Uterus (tissue), 4 donors: ENCODE data around the gene TMEM89. TPM values are rescaled to one million over a fixed set of nuclear protein-coding genes. Genes with fewer than 3 reads are reported as not detected.

ENCODE experiments used
- DNase-seq, 2 donors: peaks; one replicate each; pipeline ENCODE4 v3.0.0-alpha.2; 2019 to 2020
- H3K27ac ChIP-seq, 2 donors: fragments of 200-600 bp; sonication (generic); 1 replicate in 1 of 2; 2 replicates in 1 of 2; pipeline ENCODE4 v1.5.1; 2016 to 2018
- H3K27me3 ChIP-seq, 2 donors: fragments of 200-600 bp; sonication (generic); one replicate each; pipeline ENCODE4 v1.5.1; 2018 to 2019; ENCODE audit warnings: control low read depth in 1 of 2
- H3K36me3 ChIP-seq, 2 donors: fragments of 200-600 bp; sonication (generic); one replicate each; pipeline ENCODE4 v1.5.1; 2019; ENCODE audit warnings: control low read depth in 1 of 2
- H3K4me1 ChIP-seq, 2 donors: fragments of 200-600 bp; sonication (generic); one replicate each; pipeline ENCODE4 v1.5.1; 2018 to 2019; ENCODE audit warnings: control low read depth in 1 of 2
- H3K4me3 ChIP-seq, 2 donors: fragments of 200-600 bp; sonication (generic); 1 replicate in 1 of 2; 2 replicates in 1 of 2; pipeline ENCODE4 v1.5.1; 2018 to 2019; ENCODE audit warnings: mild to moderate bottlenecking in 1 of 2
- H3K9me3 ChIP-seq, 2 donors: fragments of 200-600 bp; sonication (generic); one replicate each; pipeline ENCODE4 v1.5.1; 2019; ENCODE audit warnings: control low read depth in 1 of 2
- POLR2A ChIP-seq, 2 donors: fragments of 450-650 bp; IDR thresholded peaks; one replicate each; pipeline ENCODE4 v1.6.1; 2016; ENCODE audit warnings: antibody characterized with exemption in 2 of 2, mild to moderate bottlenecking in 1 of 2, moderate library complexity in 1 of 2
- intact Hi-C: fragments of 100-400 bp; cut with DNase I; formaldehyde crosslinking; loops from one replicate; pipeline ENCODE4 v1.15.1; 2023; ENCODE audit warnings: low total_unique reads
- total RNA-seq, 4 donors: library from RNA; depleted of rRNA in 3 of 4; stranded (reverse); fragments of >200 nt in 3 of 4; gene quantifications; one replicate each; pipeline versions ENCODE4 v1.1.0 to v1.2.4, GENCODE V29; 2014 to 2023
- TF ChIP-seq, protein P1 (sequence below), 4 experiments: fragments of 200-600 bp in 2 of 4; fragments of 450-650 bp in 2 of 4; sonication (generic) in 2 of 4; IDR thresholded peaks; one replicate each; pipeline ENCODE4 v1.5.1; 2016 to 2019; ENCODE audit warnings: antibody characterized with exemption in 4 of 4, mild to moderate bottlenecking in 2 of 4, moderate library complexity in 1 of 4
- donor health status: DM: yes; HTN: yes; CAD: no.

TMEM89 gene
- total RNA-seq, 4 donors from 2014 or later = not detected

DNA sequence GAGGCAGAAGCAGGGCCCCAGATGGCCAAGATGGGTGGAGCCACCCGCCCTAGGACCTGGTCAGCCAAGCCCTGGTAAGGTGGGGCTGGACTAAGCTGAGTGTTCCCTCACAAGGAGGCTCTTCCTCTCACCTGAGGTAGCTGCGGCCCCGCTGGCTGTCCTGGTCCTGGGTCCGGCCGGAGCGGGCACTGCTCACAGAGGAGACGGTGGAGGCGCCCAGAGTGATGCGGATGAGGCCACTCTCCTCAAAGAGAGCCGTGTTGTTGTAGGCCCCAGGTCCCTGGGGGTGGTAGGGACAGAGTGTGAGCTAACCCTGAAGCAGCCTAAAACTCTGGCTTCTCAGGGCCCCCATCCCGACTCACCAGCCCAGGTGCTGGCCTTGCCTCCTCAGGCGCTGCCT is 21.0 kb upstream of the TMEM89 start:
- intact Hi-C loops = no loop called here
- TF ChIP-seq POLR2A (IDR thresholded peaks at IDR 0.05) = no peak
- TF ChIP-seq, protein P1, sequence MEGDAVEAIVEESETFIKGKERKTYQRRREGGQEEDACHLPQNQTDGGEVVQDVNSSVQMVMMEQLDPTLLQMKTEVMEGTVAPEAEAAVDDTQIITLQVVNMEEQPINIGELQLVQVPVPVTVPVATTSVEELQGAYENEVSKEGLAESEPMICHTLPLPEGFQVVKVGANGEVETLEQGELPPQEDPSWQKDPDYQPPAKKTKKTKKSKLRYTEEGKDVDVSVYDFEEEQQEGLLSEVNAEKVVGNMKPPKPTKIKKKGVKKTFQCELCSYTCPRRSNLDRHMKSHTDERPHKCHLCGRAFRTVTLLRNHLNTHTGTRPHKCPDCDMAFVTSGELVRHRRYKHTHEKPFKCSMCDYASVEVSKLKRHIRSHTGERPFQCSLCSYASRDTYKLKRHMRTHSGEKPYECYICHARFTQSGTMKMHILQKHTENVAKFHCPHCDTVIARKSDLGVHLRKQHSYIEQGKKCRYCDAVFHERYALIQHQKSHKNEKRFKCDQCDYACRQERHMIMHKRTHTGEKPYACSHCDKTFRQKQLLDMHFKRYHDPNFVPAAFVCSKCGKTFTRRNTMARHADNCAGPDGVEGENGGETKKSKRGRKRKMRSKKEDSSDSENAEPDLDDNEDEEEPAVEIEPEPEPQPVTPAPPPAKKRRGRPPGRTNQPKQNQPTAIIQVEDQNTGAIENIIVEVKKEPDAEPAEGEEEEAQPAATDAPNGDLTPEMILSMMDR (IDR thresholded peaks at IDR 0.05) = no peak
- Histone ChIP-seq H3K27ac (no peak overlapping the region), H3K4me1 (no peaks in the 10 kb centered on the region), H3K9me3 (no peaks in the 10 kb centered on the region), H3K27me3 (no peaks in the 10 kb centered on the region), H3K36me3 (no peaks in the 10 kb centered on the region), H3K4me3 (no peak overlapping the region)
- DNase-seq = no peak

DNA sequence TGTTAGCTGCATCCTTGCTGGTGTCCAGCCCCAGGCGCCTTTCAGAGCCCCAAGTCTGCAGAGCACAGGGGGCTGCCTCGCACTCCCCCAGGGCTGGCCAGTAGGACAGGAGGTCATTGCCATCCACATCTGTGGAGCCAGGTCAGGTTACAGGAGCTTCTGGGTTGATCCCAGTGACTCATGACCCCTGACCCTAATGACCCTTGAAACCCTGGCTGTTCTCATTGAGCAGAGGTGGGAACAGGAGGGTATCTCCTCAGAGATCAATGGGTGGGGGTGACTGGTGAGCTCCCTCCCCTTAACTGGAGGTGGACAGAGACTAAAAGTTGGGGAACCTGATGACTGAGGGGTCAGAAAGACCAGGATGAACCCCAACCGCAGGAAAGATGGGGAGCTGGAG is 19.8 kb upstream of the TMEM89 start:
- no peak for DNase-seq
- H3K36me3 ChIP-seq = no peaks in the 10 kb centered on the region
- no peak overlapping the region for H3K27ac ChIP-seq
- H3K27me3 ChIP-seq = no peaks in the 10 kb centered on the region
- peaks cover 0 to under 1% of the 10 kb centered on the region in 2 donors for H3K4me1 ChIP-seq
- TF ChIP-seq, protein P1 (IDR thresholded peaks at IDR 0.05) = no peak
- TF ChIP-seq POLR2A (IDR thresholded peaks at IDR 0.05) = no peak
- intact Hi-C loops = no loop called here
- H3K4me3 ChIP-seq = no peak overlapping the region
- H3K9me3 ChIP-seq = no peaks in the 10 kb centered on the region

DNA sequence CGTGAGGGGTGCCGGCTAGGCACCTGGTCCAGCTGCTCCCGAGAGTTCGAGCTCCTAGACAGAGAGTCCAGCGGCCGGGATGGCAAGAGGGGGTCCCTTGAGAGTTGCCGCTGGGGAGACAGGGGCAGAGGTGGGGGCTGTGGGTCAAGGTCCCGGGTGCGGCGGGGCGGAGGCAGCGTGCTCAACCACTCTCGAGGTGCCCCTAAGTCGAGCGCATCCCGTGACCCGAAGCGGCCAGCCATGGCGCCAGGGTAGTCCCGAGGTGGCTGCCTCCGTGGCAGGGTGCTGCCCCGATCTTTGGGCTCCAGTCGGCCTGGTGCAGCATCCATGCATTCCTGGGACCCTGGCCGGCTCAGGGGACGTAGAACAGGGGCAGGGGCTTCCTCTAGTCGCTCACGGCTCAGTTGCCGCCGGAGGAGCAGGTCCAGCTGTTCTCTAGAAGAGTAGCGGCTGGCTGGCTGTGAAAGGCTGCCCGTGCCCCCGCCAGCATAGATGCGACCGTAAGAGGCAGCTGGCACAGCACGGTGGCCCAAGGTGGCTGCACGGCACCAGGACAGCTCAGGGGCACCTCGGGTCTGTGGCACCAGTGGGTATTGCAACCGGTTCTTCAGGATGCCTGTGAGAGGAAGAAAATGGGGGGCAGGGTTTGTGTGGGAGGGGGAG is 18.5 kb upstream of the TMEM89 start:
- Histone ChIP-seq H3K27ac (no peak overlapping the region), H3K27me3 (no peaks in the 10 kb centered on the region), H3K4me1 (peaks cover 0 to 5% of the 10 kb centered on the region in 2 donors), H3K4me3 (no peak overlapping the region), H3K9me3 (no peaks in the 10 kb centered on the region), H3K36me3 (no peaks in the 10 kb centered on the region)
- DNase-seq = no peak
- no peak for TF ChIP-seq POLR2A (IDR thresholded peaks at IDR 0.05)
- TF ChIP-seq, protein P1 (IDR thresholded peaks at IDR 0.05) = no peak
- intact Hi-C loops = no loop called here

DNA sequence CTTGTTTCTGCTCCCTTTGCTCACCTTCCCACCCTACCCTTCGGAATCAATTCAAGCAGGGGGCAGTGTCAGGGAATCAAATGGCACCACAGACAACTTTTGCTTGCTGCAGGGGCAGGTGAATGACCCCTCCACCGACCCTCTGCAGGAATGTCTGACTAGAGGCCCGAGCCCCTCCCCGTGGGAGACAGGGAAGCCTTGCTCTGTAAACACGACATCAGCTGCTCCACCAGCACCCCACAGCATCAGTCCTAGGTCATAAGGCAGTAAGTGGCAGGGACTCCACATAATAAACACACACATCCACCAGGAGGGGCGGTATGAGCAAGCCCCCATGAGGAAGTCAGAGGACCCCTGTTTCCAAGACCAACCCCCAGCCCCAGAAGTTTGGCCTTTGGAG is 15.7 kb upstream of the TMEM89 start:
- Histone ChIP-seq H3K4me3 (no peak overlapping the region), H3K9me3 (no peaks in the 10 kb centered on the region)
- intact Hi-C loops = no loop called here

DNA sequence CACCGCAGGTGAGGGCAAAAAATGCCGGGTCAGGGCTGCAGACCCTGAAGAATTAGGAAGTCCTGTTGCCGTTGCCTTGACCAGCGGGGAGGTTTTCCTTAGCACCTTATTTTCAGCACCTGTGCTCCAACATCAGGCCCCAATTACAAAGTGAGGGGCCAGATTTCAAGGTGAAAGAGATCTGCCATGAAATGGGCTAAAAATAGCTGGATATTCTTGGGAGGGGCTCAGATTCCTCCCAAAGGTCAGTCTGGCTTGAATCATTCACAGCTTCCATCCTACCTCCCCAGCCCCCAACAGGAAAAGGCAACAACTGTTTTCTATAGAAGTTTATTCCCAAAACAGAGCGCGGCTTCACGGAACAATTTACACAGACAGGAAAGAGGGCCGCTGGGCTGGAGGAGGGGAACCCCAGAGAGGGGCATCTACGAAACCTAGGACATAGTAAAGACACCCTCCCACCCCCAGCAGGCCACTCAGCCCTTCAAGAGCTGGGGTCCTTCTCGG is 14.6 kb upstream of the TMEM89 start:
- Histone ChIP-seq H3K27ac (peak overlapping the region; percentile 77 to 80), H3K27me3 (no peaks in the 10 kb centered on the region), H3K4me1 (peaks cover 0 to 5% of the 10 kb centered on the region in 2 donors), H3K4me3 (peak overlapping the region; percentile 66 to 94), H3K36me3 (no peaks in the 10 kb centered on the region), H3K9me3 (no peaks in the 10 kb centered on the region)
- TF ChIP-seq, protein P1 (IDR thresholded peaks at IDR 0.05) = no peak
- no peak for TF ChIP-seq POLR2A (IDR thresholded peaks at IDR 0.05)
- intact Hi-C loops = no loop called here
- no peak for DNase-seq

More for the DNA sequence above, 15.7 kb upstream of the TMEM89 start:
- Histone ChIP-seq H3K4me1 (peaks cover 0 to 5% of the 10 kb centered on the region in 2 donors), H3K36me3 (no peaks in the 10 kb centered on the region), H3K27me3 (no peaks in the 10 kb centered on the region), H3K27ac (no peak overlapping the region)
- no peak for TF ChIP-seq POLR2A (IDR thresholded peaks at IDR 0.05)
- TF ChIP-seq, protein P1 (IDR thresholded peaks at IDR 0.05) = no peak
- no peak for DNase-seq
